Fibroblast of skin of back (primary cell): ENCODE data around the gene PLA2G6.

Experiments used
- DNase-seq: peaks from one replicate; pipeline ENCODE4 v3.0.0-alpha.2; 2013

PLA2G6 gene

GRCh38 chr22:38214302-38215056, 32.8 kb upstream of the PLA2G6 start:
- DNase-seq: peak; percentile 73

DNA sequence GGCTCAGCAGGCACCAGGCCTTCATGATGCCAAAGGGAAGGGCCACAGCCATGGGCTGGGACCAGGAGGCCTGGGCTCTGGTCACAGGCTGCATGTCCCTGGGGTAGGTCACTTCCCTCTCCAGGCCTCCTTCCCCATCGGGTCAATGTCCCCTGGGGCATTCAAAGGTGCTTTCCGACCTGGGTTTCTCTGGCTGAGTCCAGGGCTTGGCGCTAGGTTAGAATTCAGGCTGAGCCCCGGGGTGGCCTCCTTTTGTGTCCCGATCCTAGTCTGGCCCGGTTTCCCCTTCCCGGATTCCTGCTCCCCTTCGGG, 32.3 kb upstream of the PLA2G6 start:
- no peak for DNase-seq

GRCh38 chr22:38213319-38213989, 31.8 kb upstream of the PLA2G6 start:
- DNase-seq: no peak

DNA sequence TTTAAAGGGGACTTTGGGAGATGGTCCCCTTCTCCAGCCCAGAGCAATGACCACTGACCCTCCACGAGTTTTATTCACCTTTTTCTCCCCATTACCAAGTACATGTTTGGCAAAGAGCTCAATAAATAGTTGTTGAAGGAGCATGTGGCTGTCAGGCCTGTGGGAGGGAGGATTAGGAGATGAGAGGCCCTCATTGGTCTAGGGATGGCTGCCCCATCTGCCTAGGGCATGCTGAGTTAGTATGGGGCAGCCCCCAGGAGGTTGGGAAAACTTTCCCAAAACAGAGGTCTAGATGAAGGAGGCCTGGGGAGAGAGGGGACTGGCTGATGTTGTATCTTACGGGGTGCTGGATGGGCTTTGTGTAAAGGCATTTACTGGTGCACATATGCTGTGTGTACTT, 30.8 kb upstream of the PLA2G6 start:
- DNase-seq: no peak

- DNase-seq: no peak
These were observed 29.9 kb upstream of the PLA2G6 start for GRCh38 chr22:38211556-38211955.

GRCh38 chr22:38208551-38208968, 26.9 kb upstream of the PLA2G6 start:
- no peak for DNase-seq

- no peak for DNase-seq
These were observed 26.3 kb upstream of the PLA2G6 start for GRCh38 chr22:38207898-38208432.

- DNase-seq: peak; percentile 90
These were observed 23.9 kb upstream of the PLA2G6 start for GRCh38 chr22:38205261-38206128.

GRCh38 chr22:38204784-38205183, 23.2 kb upstream of the PLA2G6 start:
- no peak for DNase-seq

DNA sequence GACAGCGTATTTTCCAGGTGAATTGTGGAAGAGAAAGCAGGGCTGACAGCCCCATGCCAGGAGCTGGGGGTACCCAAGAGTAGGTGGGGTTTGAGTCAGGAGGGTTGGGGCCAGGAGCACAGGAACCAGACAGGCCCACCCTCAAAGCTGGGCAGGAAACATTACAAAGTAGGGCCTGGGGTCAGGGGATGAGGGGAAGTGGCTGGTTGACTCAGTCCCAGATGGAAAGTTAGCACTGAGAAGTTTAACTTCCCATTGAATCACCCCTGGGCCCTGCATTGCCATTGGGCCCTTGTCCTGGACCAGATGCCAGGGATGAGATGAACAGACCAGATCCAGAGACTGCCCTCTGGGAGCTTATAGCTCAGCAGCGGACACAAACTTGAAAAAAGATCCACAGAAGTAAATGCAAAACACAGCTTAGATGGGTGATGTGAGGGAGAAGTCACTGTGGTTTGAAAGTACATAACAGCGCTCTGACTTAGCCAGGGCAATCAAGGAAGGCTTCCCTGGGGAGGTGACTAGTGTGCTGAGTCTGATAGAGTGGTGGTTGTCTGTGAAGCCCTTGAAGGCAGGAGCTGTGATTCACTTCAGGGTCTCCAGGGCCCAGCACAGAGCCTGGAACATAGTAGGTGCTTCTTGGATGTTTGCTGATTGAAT, 22.4 kb upstream of the PLA2G6 start:
- DNase-seq: peak; percentile 63

DNA sequence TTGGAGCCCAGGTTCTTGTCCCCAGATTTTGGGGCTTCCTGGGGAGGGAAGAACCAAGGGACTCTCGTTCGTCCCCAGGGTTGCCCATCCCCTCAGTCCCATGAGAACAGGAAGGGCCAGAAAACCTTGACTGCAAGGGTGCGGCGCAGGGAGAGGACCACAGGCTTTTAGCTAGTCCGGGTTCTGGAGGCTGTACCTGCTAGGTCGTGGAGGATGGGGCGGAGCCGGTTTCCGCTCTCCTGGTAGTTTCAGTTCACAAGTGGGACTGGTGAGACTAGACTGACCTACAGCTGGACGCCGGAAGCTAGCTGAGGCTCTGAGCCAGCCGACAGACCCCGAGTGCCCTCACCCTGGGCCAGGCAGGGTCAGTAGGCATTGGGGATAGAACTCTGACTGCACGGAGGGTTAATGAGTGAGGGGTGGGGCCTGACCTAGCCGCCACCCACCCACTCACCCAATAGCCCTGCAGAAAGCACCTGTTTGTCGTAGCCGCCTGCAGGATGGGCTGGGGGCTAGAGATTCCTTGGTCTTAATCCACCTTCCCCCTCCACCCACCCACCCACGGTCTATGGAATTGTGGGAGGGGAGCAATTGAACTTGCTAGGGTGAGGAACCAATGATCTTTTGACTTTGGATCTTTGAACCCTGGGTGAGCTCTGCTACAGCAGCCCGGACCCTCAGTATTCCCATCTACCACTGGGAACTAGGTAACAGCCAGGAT, 21.6 kb upstream of the PLA2G6 start:
- DNase-seq: no peak

DNA sequence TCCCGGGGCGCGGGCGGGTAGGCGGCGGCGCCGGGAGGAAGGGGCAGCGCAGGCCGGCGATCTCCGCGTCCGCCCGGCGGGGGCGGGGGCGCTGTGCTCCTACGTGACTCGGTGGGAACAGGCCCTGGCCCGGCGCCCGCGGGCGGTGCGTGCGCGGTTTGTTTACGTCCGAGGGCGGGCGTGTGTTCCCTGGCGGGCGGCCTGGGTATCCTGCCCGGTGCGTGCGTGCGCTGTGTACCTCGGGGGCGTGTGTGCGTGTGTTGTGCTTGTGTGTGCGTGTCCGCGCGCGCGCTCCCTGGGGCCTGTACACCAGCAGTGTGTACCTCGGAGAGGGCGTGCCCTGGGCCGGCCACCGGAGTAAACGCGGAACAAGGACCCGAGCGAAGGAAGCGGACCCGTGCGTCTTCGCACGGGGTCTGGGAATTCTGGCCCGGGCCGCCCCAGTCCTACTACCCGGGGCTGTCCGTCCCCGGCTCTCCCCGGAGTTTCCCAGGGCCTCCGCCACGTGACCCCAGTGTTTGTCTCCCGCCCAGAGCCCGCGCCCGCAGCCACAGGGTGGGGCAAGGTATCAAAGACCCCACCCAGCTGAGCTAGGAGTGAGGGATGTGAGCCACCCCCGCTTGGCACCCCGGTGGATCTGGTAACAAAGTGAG, 20.9 kb upstream of the PLA2G6 start:
- peak; percentile 84 for DNase-seq

- peak; percentile 97 for DNase-seq
These were observed 20.2 kb upstream of the PLA2G6 start, which contains the start of gene MAFF for GRCh38 chr22:38201711-38202436. Gene MAFF (plus strand): TSS chr22:38201994. CDS start chr22:38213854, 11,860 bp downstream.

GRCh38 chr22:38201371-38201710, 19.7 kb upstream of the PLA2G6 start:
- no peak for DNase-seq

DNA sequence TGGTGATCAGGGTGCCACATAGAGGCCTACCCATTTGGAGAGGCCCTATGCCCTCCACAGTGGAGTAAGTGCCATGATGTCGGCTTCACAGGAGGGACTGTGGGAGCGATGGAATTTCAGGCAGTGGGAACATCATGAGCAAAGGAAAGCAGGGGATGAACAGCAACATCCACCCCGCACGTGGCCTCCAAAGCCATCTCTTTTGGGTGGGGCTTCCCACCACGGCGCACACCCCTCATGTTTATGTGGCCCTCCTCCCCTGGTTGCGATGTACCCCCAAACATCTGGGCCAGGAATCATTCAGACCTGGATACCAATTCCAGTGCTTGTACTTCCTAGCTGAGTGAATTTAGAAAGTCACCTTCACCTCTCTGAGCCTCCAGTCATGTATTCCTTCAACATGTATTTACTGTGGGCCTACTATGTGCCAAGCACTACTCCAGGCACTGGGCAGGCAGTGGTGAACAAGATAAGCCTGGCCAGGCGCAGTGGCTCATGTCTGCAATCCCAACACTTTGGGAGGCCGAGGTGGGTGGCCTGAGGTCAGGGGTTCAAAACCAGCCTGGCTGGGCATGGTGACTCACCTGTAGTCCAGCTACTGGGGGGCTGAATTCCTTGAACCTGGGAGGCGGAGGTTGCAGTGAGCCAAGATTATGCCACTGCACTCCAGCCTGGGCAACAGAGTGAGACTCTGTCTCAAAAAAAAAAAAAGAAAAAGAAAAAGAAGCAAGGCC, 18.4 kb upstream of the PLA2G6 start:
- no peak for DNase-seq

GRCh38 chr22:38196791-38197419, 15.3 kb upstream of the PLA2G6 start:
- DNase-seq: no peak

GRCh38 chr22:38193580-38193979, 11.9 kb upstream of the PLA2G6 start:
- no peak for DNase-seq

- DNase-seq: no peak
These were observed 10.8 kb upstream of the PLA2G6 start for GRCh38 chr22:38192475-38192863.

- DNase-seq: peak; percentile 71
These were observed 10.3 kb upstream of the PLA2G6 start for GRCh38 chr22:38191731-38192474.
